RWPE2 (cell line): ENCODE data around the gene NDUFB4.

Experiments used
- ATAC-seq: fragments of 200-7000 bp; cut with Tn5 transposase; 3 replicates; pipeline ENCODE4 v1.9.1; 2021; ENCODE audit warnings: low read depth
- DNase-seq: peaks from one replicate; pipeline ENCODE4 v3.0.0-alpha.2; 2020; ENCODE audit warnings: low spot score
- H3K27ac ChIP-seq: fragments of 450-650 bp; 2 replicates; pipeline ENCODE4 v1.5.1; 2017; ENCODE audit warnings: mild to moderate bottlenecking; ENCODE audit not compliant: poor library complexity, severe bottlenecking
- H3K27me3 ChIP-seq: fragments of 250-450 bp; sonication (Bioruptor Pico); 2 replicates; pipeline ENCODE4 v1.5.1; 2021; ENCODE audit warnings: mild to moderate bottlenecking, moderate library complexity; ENCODE audit not compliant: insufficient read depth, poor library complexity, severe bottlenecking
- H3K36me3 ChIP-seq: fragments of 250-450 bp; sonication (Bioruptor Pico); 2 replicates; pipeline ENCODE4 v1.5.1; 2020; ENCODE audit warnings: low read depth, mild to moderate bottlenecking, moderate library complexity
- H3K4me1 ChIP-seq: fragments of 250-450 bp; sonication (Bioruptor Pico); 2 replicates; pipeline ENCODE4 v1.5.1; 2021; ENCODE audit warnings: mild to moderate bottlenecking, moderate library complexity; ENCODE audit not compliant: insufficient read depth, poor library complexity, severe bottlenecking
- H3K4me3 ChIP-seq: fragments of 250-450 bp; sonication (Bioruptor Pico); 2 replicates; pipeline ENCODE4 v1.5.1; 2021; ENCODE audit warnings: mild to moderate bottlenecking, moderate library complexity; ENCODE audit not compliant: severe bottlenecking
- H3K9me3 ChIP-seq: fragments of 250-450 bp; sonication (Bioruptor Pico); 2 replicates; pipeline ENCODE4 v1.5.1; 2021; ENCODE audit warnings: mild to moderate bottlenecking, moderate library complexity; ENCODE audit not compliant: severe bottlenecking
- TF ChIP-seq, protein P1 (sequence below): fragments of 450-650 bp; IDR thresholded peaks from one replicate; pipeline ENCODE4 v1.5.1; 2017; ENCODE audit warnings: mild to moderate bottlenecking, moderate library complexity; ENCODE audit not compliant: poor library complexity, severe bottlenecking

Gene NDUFB4

DNA sequence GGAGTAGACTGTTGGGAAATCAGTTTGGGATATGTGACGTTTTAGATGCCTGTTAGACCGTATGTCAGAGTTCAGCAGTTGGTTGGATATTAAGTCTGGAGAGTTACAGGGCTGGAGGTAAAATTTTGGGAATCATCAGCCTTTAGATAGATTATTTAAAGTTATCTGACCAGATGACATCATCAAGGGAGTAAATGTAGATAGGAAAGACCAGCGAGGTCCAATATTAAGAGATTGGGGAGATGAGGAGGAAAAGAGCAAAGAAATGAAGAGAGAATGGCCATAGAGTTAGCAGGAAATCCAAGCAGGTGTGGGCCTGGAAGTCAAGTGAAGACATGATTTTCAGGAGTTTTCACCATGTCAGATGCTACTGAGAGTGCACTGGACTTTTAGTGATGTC lies 3.1 kb downstream of the NDUFB4 start:
- no peak for DNase-seq
- TF ChIP-seq, protein P1, sequence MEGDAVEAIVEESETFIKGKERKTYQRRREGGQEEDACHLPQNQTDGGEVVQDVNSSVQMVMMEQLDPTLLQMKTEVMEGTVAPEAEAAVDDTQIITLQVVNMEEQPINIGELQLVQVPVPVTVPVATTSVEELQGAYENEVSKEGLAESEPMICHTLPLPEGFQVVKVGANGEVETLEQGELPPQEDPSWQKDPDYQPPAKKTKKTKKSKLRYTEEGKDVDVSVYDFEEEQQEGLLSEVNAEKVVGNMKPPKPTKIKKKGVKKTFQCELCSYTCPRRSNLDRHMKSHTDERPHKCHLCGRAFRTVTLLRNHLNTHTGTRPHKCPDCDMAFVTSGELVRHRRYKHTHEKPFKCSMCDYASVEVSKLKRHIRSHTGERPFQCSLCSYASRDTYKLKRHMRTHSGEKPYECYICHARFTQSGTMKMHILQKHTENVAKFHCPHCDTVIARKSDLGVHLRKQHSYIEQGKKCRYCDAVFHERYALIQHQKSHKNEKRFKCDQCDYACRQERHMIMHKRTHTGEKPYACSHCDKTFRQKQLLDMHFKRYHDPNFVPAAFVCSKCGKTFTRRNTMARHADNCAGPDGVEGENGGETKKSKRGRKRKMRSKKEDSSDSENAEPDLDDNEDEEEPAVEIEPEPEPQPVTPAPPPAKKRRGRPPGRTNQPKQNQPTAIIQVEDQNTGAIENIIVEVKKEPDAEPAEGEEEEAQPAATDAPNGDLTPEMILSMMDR = no peak
- Histone ChIP-seq H3K4me1 (peaks cover 10% of the 10 kb centered on the region), H3K9me3 (no peaks in the 10 kb centered on the region), H3K4me3 (no peak overlapping the region), H3K27ac (no peak overlapping the region), H3K27me3 (no peaks in the 10 kb centered on the region), H3K36me3 (peaks cover 58% of the 10 kb centered on the region)
- ATAC-seq = no peak

DNA sequence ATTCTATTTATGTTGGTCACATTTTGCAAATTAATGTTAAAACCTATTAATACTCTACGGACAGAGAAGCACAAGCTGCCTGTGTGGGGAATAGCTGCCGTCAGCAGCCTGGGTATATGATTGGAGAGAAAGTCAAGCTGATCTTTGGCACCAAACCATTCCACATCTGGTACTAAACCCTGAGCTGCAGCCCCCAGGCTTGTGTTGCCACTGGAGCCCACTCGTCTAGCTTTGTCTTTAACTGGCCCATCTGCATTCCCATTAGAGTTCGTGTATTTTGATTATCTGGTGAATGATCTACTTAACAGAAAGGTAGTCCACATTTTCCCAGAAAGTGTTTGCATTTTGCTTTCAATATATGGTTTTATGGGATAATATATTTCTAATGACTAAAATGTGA lies 5.4 kb downstream of the NDUFB4 start:
- peaks cover 58% of the 10 kb centered on the region for H3K36me3 ChIP-seq
- TF ChIP-seq, protein P1 = no peak
- H3K4me3 ChIP-seq = no peak overlapping the region
- DNase-seq (no peak), ATAC-seq (no peak)
- no peaks in the 10 kb centered on the region for H3K27me3 ChIP-seq
- H3K27ac ChIP-seq = no peak overlapping the region
- peaks cover 7% of the 10 kb centered on the region for H3K4me1 ChIP-seq
- no peaks in the 10 kb centered on the region for H3K9me3 ChIP-seq

- Histone ChIP-seq H3K36me3 (peaks cover 50% of the 10 kb centered on the region), H3K27me3 (no peaks in the 10 kb centered on the region), H3K4me1 (no peaks in the 10 kb centered on the region), H3K9me3 (no peaks in the 10 kb centered on the region), H3K4me3 (no peak overlapping the region), H3K27ac (no peak overlapping the region)
- ATAC-seq = no peak
- TF ChIP-seq, protein P1 = no peak
- DNase-seq = no peak
Measured at GRCh38 chr3:120602682-120603081, 6.5 kb downstream of the NDUFB4 start.

GRCh38 chr3:120604382-120604781 lies 8.2 kb downstream of the NDUFB4 start:
- no peaks in the 10 kb centered on the region for H3K4me1 ChIP-seq
- H3K9me3 ChIP-seq = no peaks in the 10 kb centered on the region
- no peak overlapping the region for H3K4me3 ChIP-seq
- TF ChIP-seq, protein P1 = no peak
- no peak overlapping the region for H3K27ac ChIP-seq
- peaks cover 33% of the 10 kb centered on the region for H3K36me3 ChIP-seq
- H3K27me3 ChIP-seq = no peaks in the 10 kb centered on the region
- ATAC-seq = no peak
- no peak for DNase-seq

DNA sequence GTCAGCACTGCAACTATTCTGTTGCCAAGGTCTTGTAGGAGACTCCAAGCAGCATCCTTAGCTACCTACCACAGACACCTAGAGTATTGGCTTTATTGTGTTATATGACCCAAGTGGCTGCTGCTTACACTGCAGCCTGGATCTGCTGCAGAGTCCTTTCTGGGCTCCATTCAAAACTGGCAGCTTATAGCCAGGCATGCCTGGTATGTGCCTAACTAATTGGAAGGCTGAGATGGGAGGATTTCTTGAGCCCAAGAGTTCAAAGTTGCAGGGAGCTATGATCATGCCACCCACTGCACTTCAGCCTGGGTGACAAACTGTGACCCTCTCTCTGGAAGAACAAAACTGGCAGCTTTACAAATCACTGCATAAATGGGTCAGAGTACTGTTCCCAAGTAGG lies 8.6 kb downstream of the NDUFB4 start:
- TF ChIP-seq, protein P1 = no peak
- no peak overlapping the region for H3K27ac ChIP-seq
- H3K9me3 ChIP-seq = no peaks in the 10 kb centered on the region
- DNase-seq (no peak), ATAC-seq (peak; percentile 21; the same call in 1 of the 3 replicates)
- no peaks in the 10 kb centered on the region for H3K4me1 ChIP-seq
- no peak overlapping the region for H3K4me3 ChIP-seq
- peaks cover 29% of the 10 kb centered on the region for H3K36me3 ChIP-seq
- H3K27me3 ChIP-seq = no peaks in the 10 kb centered on the region
